Measurements from ENCODE around the gene OLIG3.

DNA sequence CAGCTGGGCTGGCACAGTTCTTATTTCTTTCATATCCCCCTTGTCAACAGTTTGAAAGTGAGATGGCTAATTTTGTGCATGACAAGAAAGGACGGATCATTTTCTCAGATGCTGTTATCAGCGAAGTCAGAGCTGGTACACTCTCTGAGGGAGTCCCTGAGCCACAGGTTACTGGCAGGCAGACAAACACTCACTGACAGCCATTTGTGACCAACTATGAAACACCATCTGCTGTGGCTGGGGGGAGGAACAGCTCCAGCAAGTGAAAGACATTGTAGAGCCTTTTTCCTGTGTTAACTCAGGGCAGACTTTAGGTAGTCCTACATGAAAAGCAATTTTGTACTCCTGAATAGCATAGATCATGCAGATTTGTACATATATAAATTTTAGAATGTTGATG is 22.2 kb downstream of the OLIG3 start:
- no peak for TF ChIP-seq EZH2 (IDR thresholded peaks at IDR 0.05; ENCODE audit: low read depth)
- TF ChIP-seq, protein P1, sequence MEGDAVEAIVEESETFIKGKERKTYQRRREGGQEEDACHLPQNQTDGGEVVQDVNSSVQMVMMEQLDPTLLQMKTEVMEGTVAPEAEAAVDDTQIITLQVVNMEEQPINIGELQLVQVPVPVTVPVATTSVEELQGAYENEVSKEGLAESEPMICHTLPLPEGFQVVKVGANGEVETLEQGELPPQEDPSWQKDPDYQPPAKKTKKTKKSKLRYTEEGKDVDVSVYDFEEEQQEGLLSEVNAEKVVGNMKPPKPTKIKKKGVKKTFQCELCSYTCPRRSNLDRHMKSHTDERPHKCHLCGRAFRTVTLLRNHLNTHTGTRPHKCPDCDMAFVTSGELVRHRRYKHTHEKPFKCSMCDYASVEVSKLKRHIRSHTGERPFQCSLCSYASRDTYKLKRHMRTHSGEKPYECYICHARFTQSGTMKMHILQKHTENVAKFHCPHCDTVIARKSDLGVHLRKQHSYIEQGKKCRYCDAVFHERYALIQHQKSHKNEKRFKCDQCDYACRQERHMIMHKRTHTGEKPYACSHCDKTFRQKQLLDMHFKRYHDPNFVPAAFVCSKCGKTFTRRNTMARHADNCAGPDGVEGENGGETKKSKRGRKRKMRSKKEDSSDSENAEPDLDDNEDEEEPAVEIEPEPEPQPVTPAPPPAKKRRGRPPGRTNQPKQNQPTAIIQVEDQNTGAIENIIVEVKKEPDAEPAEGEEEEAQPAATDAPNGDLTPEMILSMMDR (conservative IDR thresholded peaks at IDR 0.05) = no peak

All from PC-9 (cell line).